PC-3 (cell line): ENCODE data around the gene STXBP5.

Experiments
- EZH2 ChIP-seq: fragments of 300-600 bp; sonication (generic); IDR thresholded peaks from one replicate; pipeline ENCODE4 v1.6.1; 2017; ENCODE audit warnings: antibody characterized with exemption, mild to moderate bottlenecking, low read length; ENCODE audit not compliant: unreplicated experiment
- TF ChIP-seq, protein P1 (sequence below): fragments of 300-600 bp; sonication (generic); conservative IDR thresholded peaks from 2 replicates; pipeline ENCODE4 v1.5.1; 2017; ENCODE audit warnings: antibody characterized with exemption, low read depth, mild to moderate bottlenecking, low read length

DNA sequence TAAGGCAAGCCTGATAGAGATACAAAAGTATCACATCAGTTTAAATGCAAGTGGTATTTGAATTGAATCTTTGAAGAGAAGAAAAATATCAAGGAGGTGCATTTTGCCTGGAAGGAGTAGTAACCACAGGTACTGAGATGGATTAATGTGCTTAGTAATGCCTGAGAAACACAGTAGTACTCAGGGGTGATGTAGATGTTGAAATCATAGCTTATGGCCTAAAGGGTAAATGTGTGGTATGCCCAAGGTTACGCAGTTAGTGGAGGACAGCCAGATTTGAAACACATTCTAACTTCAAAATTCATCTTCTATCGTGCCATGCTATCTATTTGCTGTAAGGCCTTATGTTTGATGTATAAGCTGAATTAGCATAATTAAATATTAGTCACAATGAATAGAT, 55.9 kb downstream of the STXBP5 start:
- TF ChIP-seq, protein P1, sequence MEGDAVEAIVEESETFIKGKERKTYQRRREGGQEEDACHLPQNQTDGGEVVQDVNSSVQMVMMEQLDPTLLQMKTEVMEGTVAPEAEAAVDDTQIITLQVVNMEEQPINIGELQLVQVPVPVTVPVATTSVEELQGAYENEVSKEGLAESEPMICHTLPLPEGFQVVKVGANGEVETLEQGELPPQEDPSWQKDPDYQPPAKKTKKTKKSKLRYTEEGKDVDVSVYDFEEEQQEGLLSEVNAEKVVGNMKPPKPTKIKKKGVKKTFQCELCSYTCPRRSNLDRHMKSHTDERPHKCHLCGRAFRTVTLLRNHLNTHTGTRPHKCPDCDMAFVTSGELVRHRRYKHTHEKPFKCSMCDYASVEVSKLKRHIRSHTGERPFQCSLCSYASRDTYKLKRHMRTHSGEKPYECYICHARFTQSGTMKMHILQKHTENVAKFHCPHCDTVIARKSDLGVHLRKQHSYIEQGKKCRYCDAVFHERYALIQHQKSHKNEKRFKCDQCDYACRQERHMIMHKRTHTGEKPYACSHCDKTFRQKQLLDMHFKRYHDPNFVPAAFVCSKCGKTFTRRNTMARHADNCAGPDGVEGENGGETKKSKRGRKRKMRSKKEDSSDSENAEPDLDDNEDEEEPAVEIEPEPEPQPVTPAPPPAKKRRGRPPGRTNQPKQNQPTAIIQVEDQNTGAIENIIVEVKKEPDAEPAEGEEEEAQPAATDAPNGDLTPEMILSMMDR = no peak
- TF ChIP-seq EZH2 = no peak
